T47D (cell line): ENCODE data around the gene KRT26.
A peak's percentile ranks its signal among the peaks of the same experiment; 100 is the strongest.
"Not testable (repeated sequence)": the region's sequence is repeated elsewhere in the genome, so short reads cannot be mapped to it uniquely, and the experiment has no call there.

Source experiments
- DNase-seq, 2 experiments: peaks; one replicate each; pipeline versions ENCODE4 v3.0.0 to v3.0.0-alpha.2; 2011 to 2012; ENCODE audit warnings: low read depth in 1 of 2, low spot score in 1 of 2
- JUND ChIP-seq: IDR thresholded peaks from 2 replicates; pipeline ENCODE4 v1.6.1; 2012; ENCODE audit warnings: low read depth
- in situ Hi-C: cut with HindIII; loops from 2 replicates; pipeline ENCODE4 v1.10.0; 2016; ENCODE audit warnings: low sequenced_read_pairs, low pct_unique_long_range_greater_than_20kb

KRT26 gene

GRCh38 chr17:40772101-40772500 is at the start of gene KRT26:
TSS of gene KRT26 (minus strand) at chr17:40772201. CDS start at chr17:40772113, 88 bp downstream.
- no peak for TF ChIP-seq JUND
- in situ Hi-C loops, result no loop called here
- no peak for DNase-seq

GRCh38 chr17:40821536-40821935 is 49.5 kb upstream of the KRT26 start:
- no peak for DNase-seq
- in situ Hi-C loops, result no loop called here
- no peak for TF ChIP-seq JUND

- no peak for DNase-seq
- in situ Hi-C loops, result no loop called here
These were observed 48.3 kb upstream of the KRT26 start for GRCh38 chr17:40820228-40820838.

GRCh38 chr17:40819528-40820125 is 47.6 kb upstream of the KRT26 start:
- no peak for TF ChIP-seq JUND
- in situ Hi-C loops, result no loop called here
- peak; percentile 34 to 40 for DNase-seq

More at GRCh38 chr17:40820228-40820838, 48.3 kb upstream of the KRT26 start:
- no peak for TF ChIP-seq JUND

- in situ Hi-C loops, result no loop called here
- peak; percentile 62 to 86 for DNase-seq
- TF ChIP-seq JUND, result no peak
These were observed 46.9 kb upstream of the KRT26 start for GRCh38 chr17:40818733-40819527.

GRCh38 chr17:40818343-40818732 is 46.3 kb upstream of the KRT26 start:
- peak in 1 of 2 experiments; percentile 18 for DNase-seq
- in situ Hi-C loops, result no loop called here

GRCh38 chr17:40817103-40817682 is 45.2 kb upstream of the KRT26 start:
- no peak for TF ChIP-seq JUND
- no peak for DNase-seq
- in situ Hi-C loops, result no loop called here

More at GRCh38 chr17:40818343-40818732, 46.3 kb upstream of the KRT26 start:
- no peak for TF ChIP-seq JUND

- TF ChIP-seq JUND, result no peak
- no peak for DNase-seq
- in situ Hi-C loops, result no loop called here
These were observed 44.6 kb upstream of the KRT26 start for GRCh38 chr17:40816569-40816968.

- TF ChIP-seq JUND, result no peak
- in situ Hi-C loops, result no loop called here
- no peak for DNase-seq
These were observed 43.4 kb upstream of the KRT26 start for GRCh38 chr17:40815381-40815780.

- in situ Hi-C loops, DNase-seq: not testable (repeated sequence)
These were observed 42.7 kb upstream of the KRT26 start for GRCh38 chr17:40814657-40815056.

GRCh38 chr17:40813804-40814203 is 41.8 kb upstream of the KRT26 start:
- no peak for DNase-seq
- in situ Hi-C loops, result no loop called here
- TF ChIP-seq JUND, result no peak

- DNase-seq, result no peak
- no peak for TF ChIP-seq JUND
- in situ Hi-C loops, result no loop called here
These were observed 40.6 kb upstream of the KRT26 start for GRCh38 chr17:40812639-40813038.

- no peak for TF ChIP-seq JUND
- in situ Hi-C loops, result no loop called here
- DNase-seq, result peak in 1 of 2 experiments; percentile 70
These were observed 38.5 kb upstream of the KRT26 start for GRCh38 chr17:40810494-40810893.
